ENCODE measurements around the gene PHACTR3.

DNA sequence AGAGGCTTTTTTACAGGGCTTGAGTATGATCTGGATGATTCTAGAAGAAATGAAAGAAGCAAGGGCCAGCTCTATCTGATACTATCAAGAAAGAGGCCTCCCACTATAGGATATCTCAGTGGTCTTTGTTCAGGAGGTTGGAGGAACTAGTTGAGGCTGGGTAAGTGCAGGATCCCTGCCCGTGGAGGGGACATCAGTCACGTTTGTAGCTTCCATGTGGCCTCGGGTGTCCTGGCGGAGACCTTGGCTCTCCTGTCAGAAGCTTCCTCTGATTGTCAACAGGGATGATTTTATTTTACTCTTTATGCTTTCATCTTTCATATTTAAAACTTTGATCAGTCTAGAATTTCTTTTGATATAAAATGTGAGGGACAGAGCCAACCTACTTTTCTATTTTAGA is 86.6 kb downstream of the PHACTR3 start:
- TF ChIP-seq, protein P1, sequence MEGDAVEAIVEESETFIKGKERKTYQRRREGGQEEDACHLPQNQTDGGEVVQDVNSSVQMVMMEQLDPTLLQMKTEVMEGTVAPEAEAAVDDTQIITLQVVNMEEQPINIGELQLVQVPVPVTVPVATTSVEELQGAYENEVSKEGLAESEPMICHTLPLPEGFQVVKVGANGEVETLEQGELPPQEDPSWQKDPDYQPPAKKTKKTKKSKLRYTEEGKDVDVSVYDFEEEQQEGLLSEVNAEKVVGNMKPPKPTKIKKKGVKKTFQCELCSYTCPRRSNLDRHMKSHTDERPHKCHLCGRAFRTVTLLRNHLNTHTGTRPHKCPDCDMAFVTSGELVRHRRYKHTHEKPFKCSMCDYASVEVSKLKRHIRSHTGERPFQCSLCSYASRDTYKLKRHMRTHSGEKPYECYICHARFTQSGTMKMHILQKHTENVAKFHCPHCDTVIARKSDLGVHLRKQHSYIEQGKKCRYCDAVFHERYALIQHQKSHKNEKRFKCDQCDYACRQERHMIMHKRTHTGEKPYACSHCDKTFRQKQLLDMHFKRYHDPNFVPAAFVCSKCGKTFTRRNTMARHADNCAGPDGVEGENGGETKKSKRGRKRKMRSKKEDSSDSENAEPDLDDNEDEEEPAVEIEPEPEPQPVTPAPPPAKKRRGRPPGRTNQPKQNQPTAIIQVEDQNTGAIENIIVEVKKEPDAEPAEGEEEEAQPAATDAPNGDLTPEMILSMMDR (IDR thresholded peaks at IDR 0.05) = no peak
- no peak for TF ChIP-seq SMC3 (IDR thresholded peaks at IDR 0.05)
- TF ChIP-seq PHF8 (IDR thresholded peaks at IDR 0.05; ENCODE audit: borderline replicate concordance, low read depth) = no peak
- TF ChIP-seq, protein P2, sequence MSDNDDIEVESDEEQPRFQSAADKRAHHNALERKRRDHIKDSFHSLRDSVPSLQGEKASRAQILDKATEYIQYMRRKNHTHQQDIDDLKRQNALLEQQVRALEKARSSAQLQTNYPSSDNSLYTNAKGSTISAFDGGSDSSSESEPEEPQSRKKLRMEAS (IDR thresholded peaks at IDR 0.05) = no peak
- no peak for TF ChIP-seq POLR2A (IDR thresholded peaks at IDR 0.05; ENCODE audit: low read length)
- no peak for TF ChIP-seq CHD2 (IDR thresholded peaks at IDR 0.05; ENCODE audit: low read length, partially characterized antibody)
- TF ChIP-seq, protein P3, sequence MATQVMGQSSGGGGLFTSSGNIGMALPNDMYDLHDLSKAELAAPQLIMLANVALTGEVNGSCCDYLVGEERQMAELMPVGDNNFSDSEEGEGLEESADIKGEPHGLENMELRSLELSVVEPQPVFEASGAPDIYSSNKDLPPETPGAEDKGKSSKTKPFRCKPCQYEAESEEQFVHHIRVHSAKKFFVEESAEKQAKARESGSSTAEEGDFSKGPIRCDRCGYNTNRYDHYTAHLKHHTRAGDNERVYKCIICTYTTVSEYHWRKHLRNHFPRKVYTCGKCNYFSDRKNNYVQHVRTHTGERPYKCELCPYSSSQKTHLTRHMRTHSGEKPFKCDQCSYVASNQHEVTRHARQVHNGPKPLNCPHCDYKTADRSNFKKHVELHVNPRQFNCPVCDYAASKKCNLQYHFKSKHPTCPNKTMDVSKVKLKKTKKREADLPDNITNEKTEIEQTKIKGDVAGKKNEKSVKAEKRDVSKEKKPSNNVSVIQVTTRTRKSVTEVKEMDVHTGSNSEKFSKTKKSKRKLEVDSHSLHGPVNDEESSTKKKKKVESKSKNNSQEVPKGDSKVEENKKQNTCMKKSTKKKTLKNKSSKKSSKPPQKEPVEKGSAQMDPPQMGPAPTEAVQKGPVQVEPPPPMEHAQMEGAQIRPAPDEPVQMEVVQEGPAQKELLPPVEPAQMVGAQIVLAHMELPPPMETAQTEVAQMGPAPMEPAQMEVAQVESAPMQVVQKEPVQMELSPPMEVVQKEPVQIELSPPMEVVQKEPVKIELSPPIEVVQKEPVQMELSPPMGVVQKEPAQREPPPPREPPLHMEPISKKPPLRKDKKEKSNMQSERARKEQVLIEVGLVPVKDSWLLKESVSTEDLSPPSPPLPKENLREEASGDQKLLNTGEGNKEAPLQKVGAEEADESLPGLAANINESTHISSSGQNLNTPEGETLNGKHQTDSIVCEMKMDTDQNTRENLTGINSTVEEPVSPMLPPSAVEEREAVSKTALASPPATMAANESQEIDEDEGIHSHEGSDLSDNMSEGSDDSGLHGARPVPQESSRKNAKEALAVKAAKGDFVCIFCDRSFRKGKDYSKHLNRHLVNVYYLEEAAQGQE (IDR thresholded peaks at IDR 0.05) = no peak
- no peak for TF ChIP-seq CEBPB (IDR thresholded peaks at IDR 0.05)
- no peak for TF ChIP-seq EP300 (IDR thresholded peaks at IDR 0.05)
- TF ChIP-seq, protein P4, sequence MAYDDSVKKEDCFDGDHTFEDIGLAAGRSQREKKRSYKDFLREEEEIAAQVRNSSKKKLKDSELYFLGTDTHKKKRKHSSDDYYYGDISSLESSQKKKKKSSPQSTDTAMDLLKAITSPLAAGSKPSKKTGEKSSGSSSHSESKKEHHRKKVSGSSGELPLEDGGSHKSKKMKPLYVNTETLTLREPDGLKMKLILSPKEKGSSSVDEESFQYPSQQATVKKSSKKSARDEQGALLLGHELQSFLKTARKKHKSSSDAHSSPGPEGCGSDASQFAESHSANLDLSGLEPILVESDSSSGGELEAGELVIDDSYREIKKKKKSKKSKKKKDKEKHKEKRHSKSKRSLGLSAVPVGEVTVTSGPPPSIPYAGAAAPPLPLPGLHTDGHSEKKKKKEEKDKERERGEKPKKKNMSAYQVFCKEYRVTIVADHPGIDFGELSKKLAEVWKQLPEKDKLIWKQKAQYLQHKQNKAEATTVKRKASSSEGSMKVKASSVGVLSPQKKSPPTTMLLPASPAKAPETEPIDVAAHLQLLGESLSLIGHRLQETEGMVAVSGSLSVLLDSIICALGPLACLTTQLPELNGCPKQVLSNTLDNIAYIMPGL (CRISPR knock-in tag; IDR thresholded peaks at IDR 0.05; ENCODE audit: borderline replicate concordance) = no peak

All from A549 (cell line).